BJ (cell line): ENCODE data around the gene RAPGEF1. TPM values are rescaled to one million over a fixed set of nuclear protein-coding genes. Genes with fewer than 3 reads are reported as not detected.
"Not testable (repeated sequence)": the region's sequence is repeated elsewhere in the genome, so short reads cannot be mapped to it uniquely, and the experiment has no call there.

Source experiments
- CTCF ChIA-PET: fragments of 350-600 bp; formaldehyde crosslinking; extraction: SDS; loops from one replicate; lab custom pipeline; 2021; ENCODE audit warnings: antibody characterized with exemption, inconsistent platforms; lab: Yijun Ruan, JAX
- POLR2A ChIA-PET: fragments of 300-600 bp; sonication (Branson Sonifier 250); formaldehyde crosslinking; extraction: SDS; loops from one replicate; lab custom pipeline; 2021; ENCODE audit warnings: antibody characterized with exemption; lab: Charles Lee
- DNase-seq: peaks from one replicate; pipeline ENCODE4 v3.0.0-alpha.2; 2011; ENCODE audit warnings: low read depth
- H3K27me3 ChIP-seq: 2 replicates; pipeline ENCODE4 v1.6.0; 2011; ENCODE audit warnings: low read length; ENCODE audit not compliant: control insufficient read depth, insufficient read depth
- H3K36me3 ChIP-seq: 2 replicates; pipeline ENCODE4 v1.5.1; 2011; ENCODE audit warnings: low read length; ENCODE audit not compliant: control insufficient read depth, insufficient read depth
- H3K4me3 ChIP-seq: 2 replicates; pipeline ENCODE4 v1.5.1; 2011; ENCODE audit warnings: low read depth, mild to moderate bottlenecking, control low read depth, low read length
- polyA plus RNA-seq: library from polyadenylated mRNA; depleted of rRNA; stranded (reverse); fragments of >200 nt; gene quantifications from 2 replicates; pipeline ENCODE4 v1.2.3, GENCODE V29; 2011
- TF ChIP-seq, protein P1 (sequence below): IDR thresholded peaks from 2 replicates; pipeline ENCODE4 v1.5.1; 2011; ENCODE audit warnings: low read depth, mild to moderate bottlenecking, control low read depth, inconsistent platforms, low read length, moderate library complexity; ENCODE audit not compliant: insufficient read depth

RAPGEF1 gene
- polyA plus RNA-seq, 1 experiment: 31.6 TPM

DNA sequence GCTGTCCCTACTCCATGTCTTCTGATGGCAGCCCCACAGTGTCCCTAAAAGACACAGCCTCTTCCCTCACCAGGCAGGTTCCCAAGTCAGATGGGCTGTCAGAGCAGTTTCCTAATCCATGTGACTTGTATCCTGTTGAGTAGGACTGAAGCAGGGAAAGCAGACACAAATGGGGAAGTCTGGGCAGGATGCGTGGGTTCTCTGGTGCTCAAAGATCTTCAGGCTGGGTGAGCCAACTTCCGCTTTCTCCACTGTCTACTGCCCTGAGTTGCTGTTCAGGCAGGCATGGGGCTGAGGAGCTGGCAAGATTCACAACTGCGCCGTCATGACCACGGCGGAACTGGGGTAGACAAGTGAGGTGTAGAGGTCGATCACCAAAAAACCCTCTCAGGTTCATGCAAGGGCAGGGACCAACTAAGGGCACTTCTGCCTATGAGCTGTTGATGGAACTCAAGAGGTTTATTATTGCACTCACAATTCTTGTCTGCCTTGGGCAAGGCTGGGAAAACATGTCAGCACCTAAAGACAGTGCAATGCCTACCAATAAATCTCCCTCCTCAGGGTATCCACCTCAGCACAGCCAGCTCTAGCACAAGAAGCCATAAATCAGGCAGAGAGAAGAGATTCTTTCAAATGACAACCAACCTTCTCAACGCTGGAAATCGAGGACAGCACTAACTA is 83.4 kb downstream of the RAPGEF1 start:
- POLR2A ChIA-PET: no interaction called here
- TF ChIP-seq, protein P1, sequence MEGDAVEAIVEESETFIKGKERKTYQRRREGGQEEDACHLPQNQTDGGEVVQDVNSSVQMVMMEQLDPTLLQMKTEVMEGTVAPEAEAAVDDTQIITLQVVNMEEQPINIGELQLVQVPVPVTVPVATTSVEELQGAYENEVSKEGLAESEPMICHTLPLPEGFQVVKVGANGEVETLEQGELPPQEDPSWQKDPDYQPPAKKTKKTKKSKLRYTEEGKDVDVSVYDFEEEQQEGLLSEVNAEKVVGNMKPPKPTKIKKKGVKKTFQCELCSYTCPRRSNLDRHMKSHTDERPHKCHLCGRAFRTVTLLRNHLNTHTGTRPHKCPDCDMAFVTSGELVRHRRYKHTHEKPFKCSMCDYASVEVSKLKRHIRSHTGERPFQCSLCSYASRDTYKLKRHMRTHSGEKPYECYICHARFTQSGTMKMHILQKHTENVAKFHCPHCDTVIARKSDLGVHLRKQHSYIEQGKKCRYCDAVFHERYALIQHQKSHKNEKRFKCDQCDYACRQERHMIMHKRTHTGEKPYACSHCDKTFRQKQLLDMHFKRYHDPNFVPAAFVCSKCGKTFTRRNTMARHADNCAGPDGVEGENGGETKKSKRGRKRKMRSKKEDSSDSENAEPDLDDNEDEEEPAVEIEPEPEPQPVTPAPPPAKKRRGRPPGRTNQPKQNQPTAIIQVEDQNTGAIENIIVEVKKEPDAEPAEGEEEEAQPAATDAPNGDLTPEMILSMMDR: no peak

DNA sequence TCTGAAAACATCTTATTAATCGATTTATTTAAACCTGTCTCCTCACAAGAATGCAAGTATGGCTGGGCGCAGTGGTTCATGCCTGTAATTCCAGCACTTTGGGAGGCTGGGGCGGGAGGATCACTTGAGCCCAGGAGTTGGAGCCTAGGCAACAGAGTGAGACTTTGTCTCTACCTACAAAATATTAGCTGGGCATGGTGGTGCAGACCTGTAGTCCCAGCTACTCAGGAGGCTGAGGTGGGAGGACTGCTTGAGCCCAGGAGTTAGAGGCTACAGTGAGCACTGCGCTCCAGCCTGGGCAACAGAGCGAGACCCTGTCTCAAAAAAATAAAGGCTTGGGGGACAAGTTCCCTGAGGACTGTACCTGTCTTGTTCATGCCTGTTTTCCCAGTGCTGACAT is 85.5 kb downstream of the RAPGEF1 start:
- CTCF ChIA-PET: interaction anchor here (1.3 kb wide), 1 partner anchor 19 kb away, joined by 4 read pairs; no protein-coding TSS in a partner anchor
- POLR2A ChIA-PET, H3K36me3 ChIP-seq, H3K4me3 ChIP-seq, H3K27me3 ChIP-seq, DNase-seq: not testable (repeated sequence)

More for the DNA sequence above, 83.4 kb downstream of the RAPGEF1 start:
- no peak overlapping the region for H3K4me3 ChIP-seq
- no peak for DNase-seq
- no peaks in the 10 kb centered on the region for H3K36me3 ChIP-seq
- no peaks in the 10 kb centered on the region for H3K27me3 ChIP-seq
- CTCF ChIA-PET: no interaction called here

DNA sequence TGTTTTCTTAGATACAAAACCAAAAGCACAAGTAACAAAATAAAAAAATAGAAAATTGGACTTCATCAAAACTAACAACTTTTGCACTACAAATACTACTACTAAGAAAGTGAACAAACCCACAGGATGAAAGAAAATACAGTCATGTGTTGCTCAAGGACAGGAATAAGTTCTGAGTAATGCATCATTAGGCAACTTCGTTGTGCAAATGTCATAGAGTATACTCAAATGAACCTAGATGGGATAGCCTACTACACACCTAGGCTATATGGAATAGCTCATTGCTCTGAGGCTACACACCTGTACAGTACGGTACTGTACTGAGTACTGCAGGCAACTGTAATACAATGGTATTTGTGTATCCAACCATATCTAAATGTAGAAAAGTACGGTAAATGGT is 88.3 kb downstream of the RAPGEF1 start:
- no peaks in the 10 kb centered on the region for H3K27me3 ChIP-seq
- DNase-seq: no peak
- H3K4me3 ChIP-seq: no peak overlapping the region
- ChIA-PET CTCF (no interaction called here), POLR2A (no interaction called here)
- TF ChIP-seq, protein P1: no peak
- no peaks in the 10 kb centered on the region for H3K36me3 ChIP-seq

DNA sequence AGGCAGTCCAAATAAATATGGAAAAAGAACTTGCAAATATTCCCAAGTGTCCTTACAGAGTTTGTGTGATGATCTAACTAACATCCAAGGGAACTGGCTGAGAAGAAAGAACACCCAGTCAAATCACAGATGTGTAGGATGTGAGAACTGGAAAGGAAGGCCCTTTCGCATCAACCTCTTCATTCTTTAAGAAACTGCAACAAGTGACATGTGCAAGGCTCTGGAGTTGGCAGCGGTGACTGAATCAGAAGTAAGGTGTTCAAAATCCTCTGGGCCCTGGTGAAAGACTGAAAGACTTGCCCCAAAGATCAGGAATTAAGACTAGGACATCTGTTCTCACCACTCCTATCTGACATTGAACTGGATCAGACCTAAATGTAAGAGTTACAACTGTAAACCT is 88.7 kb downstream of the RAPGEF1 start:
- H3K4me3 ChIP-seq: no peak overlapping the region
- ChIA-PET POLR2A (no interaction called here), CTCF (interaction anchor here (0.8 to 1.7 kb wide), 4 partner anchors 10 to 88 kb away, joined by 3 to 7 read pairs (median 3); no protein-coding TSS in a partner anchor)
- TF ChIP-seq, protein P1: no peak
- no peaks in the 10 kb centered on the region for H3K27me3 ChIP-seq
- H3K36me3 ChIP-seq: no peaks in the 10 kb centered on the region
- no peak for DNase-seq

DNA sequence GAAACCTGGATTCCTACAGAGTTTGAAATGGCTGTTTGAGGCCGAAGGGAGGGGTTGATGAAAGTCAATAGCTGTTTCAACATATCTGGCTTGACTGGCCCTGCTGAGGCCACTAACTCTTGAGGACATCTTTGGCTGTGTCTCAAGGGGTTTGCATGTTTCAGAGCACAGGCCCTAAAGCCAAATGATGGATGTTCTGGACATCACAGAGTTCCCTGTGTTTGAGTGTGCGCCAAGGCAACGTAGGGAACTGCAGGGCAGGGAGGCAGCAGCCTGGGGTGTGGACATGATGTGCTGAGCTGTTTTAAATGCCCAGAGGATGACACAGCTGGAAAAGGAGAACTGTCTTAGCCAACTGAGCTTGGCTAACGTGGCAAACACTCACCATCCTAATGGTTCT is 89.6 kb downstream of the RAPGEF1 start:
- TF ChIP-seq, protein P1: no peak
- Histone ChIP-seq H3K36me3 (no peaks in the 10 kb centered on the region), H3K27me3 (no peaks in the 10 kb centered on the region), H3K4me3 (no peak overlapping the region)
- DNase-seq: peak; percentile 76
- ChIA-PET CTCF (interaction anchor here (0.8 to 1.7 kb wide), 5 partner anchors 9 to 89 kb away, joined by 3 to 7 read pairs (median 3); no protein-coding TSS in a partner anchor), POLR2A (no interaction called here)

DNA sequence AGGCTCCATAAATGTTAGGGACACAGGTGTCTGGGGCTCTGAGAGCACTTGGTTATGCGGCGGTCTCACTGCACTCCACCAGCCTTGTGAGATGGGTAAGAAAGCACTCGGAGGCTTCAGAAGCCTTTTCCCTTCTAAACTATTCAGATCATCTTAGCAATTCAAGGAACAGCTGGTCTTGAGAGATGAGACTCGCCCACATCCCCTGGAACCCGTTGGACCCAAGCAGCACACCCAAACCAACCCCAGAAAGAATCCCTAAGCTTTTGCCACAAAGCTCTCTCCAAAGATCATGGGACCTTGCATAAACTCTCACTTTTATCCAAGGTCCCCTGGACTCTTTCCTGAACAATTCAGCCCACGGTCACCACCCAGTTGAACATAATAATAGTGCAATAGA is 90.2 kb downstream of the RAPGEF1 start:
- Histone ChIP-seq H3K4me3 (no peak overlapping the region), H3K27me3 (no peaks in the 10 kb centered on the region), H3K36me3 (no peaks in the 10 kb centered on the region)
- TF ChIP-seq, protein P1: no peak
- ChIA-PET POLR2A (no interaction called here), CTCF (interaction anchor here (1.3 to 1.7 kb wide), 3 partner anchors 9 to 58 kb away, joined by 3 to 7 read pairs (median 3); no protein-coding TSS in a partner anchor)
- no peak for DNase-seq
